ENCODE measurements around the gene ZNF280D.
"Not testable (repeated sequence)": the region's sequence is repeated elsewhere in the genome, so short reads cannot be mapped to it uniquely, and the experiment has no call there.

ZNF280D gene

DNA sequence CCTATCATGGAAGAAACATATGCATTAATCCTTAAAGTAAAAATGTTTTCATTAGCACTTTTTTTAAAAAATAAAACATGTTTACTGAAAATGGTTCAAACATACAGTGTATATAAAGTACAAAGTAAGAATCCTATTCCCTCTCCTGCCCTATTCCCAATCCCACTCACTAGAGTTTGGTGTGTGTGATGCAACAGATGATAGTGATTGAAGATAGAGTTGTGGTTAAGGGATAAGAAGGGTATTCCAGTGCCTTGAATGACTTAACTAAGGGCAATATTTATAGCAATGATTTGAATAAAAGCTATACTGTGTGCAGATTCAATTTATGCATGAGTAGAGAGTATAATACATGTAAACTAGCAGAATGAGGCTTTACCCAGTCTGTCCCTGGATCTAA is 18.1 kb downstream of the ZNF280D start:
- peak; percentile 25 for DNase-seq

DNA sequence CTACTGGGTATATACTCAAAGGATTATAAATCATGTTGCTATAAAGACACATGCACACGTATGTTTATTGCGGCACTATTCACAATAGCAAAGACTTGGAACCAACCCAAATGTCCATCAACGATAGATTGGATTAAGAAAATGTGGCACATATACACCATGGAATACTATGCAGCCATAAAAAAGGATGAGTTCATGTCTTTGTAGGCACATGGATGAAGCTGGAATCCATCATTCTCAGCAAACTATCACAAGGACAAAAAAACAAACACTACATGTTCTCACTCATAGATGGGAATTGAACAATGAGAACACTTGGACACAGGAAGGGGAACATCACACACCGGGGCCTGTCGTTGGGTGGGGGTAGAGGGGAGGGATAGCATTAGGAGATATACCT is 23.8 kb downstream of the ZNF280D start:
- not testable (repeated sequence) for DNase-seq

DNA sequence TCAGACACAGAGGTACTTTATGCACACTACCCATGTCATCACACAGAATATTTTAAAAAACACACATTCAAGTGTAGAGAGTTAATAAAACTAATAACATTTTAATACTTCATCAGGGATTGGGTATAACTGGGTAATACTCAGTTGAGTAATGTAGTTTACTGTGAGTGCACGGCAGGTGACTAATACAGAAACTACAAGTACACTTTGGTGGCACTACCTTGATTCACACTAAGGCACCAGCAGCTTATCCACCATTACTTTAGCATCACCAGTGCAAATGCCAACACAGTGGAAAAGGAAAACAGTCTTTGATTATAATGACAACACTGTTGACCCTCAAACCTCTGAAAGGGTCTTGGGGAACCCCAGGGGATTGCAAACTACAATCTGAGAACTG is 33.6 kb downstream of the ZNF280D start:
- no peak for DNase-seq

DNA sequence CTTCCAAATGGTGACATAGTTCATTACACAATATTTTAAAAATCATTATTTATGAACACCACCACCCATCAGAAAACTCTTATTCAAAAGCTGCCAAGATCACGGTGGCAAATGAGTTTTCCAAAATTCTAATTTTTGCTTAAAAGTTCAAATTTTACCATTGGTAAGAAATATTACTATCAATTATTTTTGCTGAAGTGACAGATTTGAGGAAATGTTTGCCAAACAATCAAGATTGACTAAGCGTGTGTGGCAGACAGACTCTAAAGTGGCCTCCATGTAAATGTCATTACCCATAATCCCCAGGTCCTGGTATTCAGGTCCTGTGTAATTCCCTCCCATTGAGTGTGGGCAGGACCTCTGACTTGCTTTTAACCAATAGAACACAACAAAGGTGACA is 35.0 kb downstream of the ZNF280D start:
- DNase-seq: no peak

DNA sequence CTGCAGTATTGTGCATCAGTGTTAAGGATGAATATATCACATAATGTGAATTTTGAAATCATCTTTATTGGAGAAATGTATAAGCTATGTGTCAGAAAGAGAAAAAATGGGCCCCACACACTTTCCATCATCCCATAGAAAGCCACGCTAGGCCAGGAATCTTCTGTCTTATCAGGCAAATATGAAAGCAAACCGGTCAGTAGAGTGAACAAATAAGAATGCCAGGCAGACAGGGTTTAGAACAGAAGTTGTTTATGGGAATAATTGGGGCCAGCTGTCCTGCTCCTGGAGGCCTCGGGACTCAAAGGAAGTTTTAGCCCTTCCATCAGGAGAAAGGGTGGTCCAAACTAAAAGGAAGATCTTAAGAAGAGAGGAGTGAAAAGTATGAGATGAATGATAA is 39.5 kb downstream of the ZNF280D start:
- peak; percentile 28 for DNase-seq

DNA sequence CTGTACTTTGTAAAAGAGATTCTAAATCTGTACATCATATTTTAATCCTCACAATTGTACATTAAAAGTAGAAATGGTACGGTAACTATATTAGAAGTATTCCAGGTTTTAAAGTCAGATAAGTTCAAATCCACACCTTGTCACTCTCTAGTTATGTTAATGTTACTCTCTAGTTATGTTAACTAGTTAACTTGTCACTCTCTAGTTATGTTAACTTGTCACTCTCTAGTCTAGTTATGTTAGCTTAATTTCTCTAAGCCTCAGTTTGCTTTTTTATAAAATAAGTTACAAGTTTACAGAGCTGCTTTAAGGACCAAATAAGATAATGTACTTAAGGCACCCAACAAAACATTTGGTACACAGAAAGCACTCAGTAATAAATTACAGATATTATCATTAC is 42.6 kb downstream of the ZNF280D start:
- DNase-seq: no peak

DNA sequence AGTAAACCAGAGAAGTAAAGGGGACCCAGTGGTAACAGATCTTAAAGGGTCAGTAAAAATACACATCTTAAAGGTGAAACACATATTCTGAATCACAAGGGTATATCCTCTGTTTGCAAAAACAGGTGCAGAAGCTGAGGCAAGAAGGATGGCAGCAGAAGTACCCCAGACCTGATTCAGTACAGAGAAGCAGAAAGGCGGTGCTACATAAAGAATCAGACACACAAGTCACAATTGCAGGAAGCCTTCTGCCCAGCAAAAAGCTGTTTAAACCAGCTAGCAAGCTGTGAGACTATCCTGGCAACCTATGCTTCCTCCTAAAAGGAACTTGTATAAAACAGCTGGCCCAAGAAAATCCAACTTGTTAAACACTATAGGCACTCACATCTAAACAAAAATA is 49.4 kb downstream of the ZNF280D start:
- DNase-seq: no peak

DNA sequence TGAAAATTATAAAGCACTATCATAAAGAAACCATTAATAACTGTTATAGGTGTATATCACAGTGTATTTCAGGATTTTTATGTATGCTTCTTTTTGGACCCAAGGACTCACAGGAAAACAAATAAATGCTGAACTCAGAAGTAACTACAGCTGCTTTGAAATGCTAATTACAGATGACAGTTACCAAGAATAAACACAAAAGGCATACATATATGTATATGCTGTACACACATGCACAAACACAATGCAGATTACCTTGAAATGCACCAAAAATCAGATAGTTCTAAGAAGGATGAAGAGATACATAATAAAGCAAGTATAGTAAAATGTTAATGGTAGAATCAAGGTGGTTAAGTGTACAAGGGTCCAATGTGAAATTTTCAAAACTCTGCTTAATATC is 52.2 kb downstream of the ZNF280D start:
- no peak for DNase-seq

DNA sequence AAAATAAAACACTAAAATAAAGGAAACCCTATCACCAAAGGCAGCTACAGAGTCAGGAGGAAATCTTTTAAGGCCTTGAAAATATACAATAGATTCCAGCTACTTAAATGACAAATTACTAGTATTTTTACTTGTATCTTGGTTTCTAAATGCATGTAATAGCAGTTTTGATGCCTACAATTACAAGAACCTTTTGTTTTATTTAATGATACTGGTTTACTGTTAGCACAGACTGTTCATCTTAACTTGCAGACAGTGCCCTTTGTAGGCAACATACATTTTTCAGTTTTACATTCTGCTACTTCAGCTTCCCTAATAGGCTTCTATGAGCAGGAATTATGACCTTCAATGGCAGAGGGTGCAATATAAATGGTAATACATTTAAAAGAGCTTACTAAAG is 54.1 kb downstream of the ZNF280D start:
- no peak for DNase-seq

DNA sequence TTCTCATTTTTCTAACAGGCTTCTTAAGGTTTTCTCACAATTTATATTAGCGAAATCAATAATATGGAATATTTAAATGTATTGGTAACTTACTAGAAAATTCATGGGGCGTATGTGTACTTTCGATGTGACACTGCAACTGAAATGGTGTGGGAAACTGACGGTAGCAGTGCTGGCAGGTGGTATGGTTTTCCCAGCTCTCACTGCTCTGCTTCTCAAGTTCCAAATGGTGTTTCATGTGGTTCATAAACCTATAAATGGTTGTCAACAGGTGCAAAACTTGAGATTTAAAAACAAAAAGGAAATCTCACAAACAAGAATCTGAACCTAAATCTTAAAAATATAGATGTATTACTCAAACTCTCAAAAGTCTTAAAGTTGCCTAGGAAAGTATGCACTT is 54.7 kb downstream of the ZNF280D start:
- DNase-seq: no peak

DNA sequence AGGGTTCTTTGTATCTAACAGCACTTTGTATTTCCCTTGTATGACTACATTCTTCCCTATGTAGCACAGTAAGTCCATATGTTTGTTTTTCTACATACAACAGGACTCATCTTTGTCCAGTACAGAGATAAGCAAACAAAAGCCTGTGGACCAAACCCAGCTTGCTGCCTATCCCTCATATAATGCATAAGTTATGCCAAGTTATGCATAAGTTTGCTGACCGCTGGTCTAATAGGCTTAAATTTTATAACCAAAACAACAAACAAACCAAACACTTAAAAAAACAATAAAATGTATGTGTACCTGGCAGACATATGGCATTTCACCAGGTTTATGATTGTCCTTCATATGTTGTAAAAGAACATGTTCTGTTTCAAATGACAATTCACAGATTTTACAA is 56.0 kb downstream of the ZNF280D start:
- no peak for DNase-seq

DNA sequence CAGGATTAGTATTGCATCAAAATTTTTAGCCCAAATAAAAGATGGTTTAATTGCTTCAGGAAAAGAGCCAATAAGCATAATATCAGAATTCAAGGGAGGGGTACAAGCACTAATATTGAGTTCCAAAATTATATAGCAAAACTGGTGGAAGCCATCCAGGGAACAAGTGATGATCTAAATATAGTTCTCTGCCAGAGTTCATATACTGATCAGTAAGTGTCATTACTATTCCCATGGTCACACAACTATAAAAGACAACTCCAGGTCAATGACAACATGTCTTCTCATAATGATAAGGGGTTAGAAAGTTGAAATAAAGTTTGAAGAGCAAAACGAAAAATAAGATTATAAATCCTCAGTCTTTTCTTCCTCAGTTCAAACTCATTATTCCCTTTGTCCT is 57.4 kb downstream of the ZNF280D start:
- no peak for DNase-seq

DNA sequence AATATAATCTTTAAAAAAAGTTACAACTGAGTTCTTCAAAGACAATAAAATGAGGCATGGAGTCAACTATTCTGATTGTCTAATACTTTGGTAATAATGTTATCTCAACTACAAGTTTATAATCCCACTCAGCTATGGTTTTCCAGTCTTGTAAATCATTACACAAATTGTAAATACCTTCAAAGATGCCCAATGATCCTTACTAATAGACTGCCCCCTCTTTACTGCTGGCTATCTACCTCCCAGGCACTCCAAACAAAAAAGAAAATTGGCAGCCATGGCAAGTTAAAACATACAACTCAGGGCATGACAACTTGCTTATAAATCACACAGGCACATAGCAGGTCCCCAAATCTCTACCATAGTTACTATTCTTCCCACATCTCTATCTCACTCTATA is 58.5 kb downstream of the ZNF280D start:
- DNase-seq: no peak

DNA sequence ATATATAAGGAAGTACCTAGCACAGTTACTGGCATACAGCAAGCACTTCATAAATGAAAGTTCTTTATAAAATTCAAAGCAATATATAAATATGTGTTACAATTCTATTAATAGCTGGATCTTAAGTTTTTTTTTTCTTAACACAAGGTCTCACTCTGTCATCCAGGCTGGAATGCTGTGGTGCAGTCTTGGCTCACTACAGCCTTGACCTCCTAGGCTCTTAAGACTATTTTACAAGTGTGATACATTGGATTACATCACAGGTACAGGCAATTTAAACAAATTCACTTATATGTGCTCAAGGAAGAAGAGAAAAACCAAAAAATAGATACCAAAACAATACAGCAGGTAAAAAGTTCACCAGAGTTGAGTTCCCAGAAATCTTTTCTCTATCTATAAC is 60.6 kb downstream of the ZNF280D start:
- peak; percentile 55 for DNase-seq

DNA sequence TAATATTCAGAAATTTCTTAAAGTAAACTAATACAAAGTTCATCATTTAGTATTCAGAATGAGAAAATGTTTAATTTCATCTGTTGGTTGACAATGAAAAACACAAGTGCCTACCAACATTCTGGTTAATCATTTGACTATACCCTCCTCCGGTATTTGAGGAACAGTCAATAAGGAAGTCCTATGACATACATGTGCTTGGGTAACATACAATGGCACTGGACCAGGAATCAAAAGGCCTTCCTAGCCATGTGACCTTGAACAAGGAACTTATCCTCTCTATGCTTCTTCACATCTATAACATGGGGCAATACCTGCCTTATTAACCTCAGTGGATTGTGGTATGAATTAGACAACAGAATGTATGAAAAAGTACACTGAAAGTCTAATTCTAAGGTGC is 65.8 kb downstream of the ZNF280D start:
- no peak for DNase-seq

DNA sequence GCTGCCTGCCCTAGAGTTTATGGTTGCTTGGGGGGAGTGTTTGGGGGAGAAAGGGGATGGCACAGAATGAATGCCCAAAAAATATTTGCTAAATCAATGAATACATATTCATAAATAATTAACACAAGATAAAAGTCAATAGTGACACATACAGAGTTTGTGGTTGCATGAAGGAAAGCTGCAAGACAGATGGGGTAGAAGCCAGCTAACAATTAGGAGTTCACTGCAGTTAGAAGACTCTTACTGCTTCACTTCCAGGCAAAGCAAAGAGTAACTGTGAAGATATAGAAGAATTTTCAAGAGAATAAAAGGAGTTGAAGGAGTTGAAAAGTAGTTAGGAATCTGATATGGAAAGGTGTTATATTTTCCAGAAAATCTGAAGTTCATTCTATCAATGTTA is 72.4 kb downstream of the ZNF280D start:
- DNase-seq: no peak

DNA sequence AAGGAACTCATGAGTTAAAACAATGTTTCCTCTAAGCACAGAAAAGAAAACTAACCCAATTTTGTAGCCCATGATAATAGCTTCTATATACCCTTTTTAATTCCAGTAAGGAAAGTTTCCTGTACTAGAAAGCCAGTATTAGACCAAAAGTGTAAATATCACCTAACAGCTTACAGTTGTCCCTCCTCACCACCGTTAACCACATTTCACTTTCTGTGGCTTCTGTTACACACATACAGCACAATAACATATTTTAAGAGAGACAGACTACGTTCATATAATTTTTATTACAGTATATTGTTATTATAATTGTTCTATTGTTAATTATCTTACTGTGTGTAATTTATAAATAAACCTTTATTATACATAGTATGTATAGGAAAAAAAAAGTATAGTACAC is 74.1 kb downstream of the ZNF280D start:
- no peak for DNase-seq

DNA sequence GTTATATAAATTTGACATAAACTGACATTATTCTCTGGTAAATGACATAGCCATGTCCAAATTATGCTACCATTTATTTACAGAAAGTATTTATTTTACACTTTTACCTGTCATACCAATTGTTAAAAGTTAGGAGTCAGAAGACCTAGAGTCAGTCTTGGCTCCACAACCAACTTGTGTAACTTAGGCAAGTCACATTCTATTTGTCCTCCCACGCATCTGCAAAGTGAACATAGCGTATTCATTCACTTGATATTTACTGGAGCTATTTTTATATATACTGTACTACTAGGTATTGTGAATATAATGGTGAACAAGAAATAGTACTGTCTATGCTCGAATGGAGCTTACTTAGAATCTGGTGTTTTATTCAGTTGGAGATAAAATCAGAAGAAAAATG is 78.7 kb downstream of the ZNF280D start:
- DNase-seq: no peak

DNA sequence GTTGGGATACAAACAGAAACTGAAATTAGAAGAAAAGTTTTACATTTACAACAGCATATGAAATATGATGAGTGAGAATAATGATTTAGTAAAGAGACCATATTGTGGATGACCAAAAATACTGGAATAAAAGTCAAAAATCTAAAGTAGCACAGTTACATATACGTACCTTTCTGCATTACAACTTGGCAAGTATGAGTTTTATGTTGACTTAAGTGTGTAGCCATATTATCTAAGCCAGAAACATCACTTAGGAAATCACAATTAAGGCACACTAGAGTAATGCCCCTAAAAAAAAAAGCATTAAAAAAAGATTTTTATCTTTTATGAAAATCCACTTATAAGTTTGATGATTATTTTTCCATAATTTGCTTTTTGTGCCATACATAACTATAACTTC is 79.1 kb downstream of the ZNF280D start:
- no peak for DNase-seq

DNA sequence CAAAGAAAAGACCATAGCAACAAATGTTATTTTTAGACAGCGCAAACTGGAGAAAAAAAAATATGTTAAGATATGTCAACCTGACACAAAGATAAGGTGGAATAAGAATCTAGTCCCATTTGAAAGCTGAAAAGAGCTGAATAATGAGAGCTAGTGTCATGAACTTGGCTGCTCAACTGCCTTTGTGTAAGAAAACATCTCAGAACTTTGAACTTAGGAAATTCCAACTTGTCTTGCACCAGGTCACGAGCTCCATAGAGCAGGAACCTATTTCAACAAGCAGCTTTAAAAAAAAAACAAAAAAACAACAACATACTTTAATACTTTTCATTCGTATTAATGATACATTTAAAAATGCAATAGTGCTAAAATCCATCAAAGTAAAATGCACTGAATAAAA is 79.5 kb downstream of the ZNF280D start:
- DNase-seq: no peak

DNA sequence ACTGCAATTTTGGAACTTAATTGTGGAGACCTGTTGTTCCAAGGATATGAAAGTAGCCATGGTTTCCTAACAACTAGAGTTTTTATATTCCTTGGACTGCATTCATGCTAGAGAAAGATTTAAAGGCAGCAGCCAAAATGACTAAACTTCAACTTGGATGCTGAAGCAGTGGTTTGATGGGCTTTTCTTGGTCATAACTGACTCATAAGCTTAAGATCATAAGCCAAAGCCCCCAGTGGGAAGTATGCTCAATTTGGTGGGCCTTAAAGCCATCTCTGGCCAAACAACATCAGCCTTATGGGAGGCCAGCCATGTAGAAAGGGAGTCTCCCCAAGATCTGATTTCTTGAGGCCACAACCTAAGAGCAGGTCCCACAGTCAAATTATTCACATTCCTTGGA is 80.2 kb downstream of the ZNF280D start:
- DNase-seq: no peak

DNA sequence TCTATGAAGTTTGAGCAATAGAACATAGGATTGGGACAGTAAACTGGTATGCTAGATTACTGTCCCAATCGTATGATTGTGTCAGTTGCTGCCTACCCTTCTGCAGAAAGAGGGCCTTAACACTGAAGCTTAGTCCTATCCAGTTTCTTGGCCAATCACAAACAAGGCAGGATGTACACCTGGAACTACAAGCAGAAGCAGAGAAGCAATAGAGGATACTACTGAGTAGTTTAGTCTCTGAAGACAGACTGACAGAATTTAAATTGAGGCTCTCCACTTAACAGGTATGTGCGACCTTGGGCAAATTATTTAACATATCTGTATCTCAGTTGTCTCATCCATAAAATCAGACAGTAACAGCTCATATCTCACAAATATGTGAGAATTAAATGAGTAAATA is 85.0 kb downstream of the ZNF280D start:
- no peak for DNase-seq

DNA sequence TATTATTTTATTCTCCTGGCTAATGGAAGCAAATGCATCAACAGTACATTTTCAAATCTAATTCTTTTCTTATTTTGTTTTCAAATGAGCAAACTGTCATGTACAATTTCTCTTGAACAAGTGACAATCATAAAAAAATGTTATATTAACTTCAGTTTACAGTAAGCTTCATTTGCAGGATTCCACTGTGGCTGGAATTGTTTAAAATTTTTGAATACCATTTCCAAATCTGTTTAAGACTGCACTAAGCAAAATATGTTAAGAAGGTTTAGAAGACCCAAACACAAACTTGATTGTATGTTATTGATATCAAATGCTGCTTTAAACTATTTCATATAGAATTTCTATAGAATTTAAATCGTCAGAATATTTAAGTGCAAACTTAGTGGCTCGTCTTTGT is 92.8 kb downstream of the ZNF280D start:
- DNase-seq: no peak

DNA sequence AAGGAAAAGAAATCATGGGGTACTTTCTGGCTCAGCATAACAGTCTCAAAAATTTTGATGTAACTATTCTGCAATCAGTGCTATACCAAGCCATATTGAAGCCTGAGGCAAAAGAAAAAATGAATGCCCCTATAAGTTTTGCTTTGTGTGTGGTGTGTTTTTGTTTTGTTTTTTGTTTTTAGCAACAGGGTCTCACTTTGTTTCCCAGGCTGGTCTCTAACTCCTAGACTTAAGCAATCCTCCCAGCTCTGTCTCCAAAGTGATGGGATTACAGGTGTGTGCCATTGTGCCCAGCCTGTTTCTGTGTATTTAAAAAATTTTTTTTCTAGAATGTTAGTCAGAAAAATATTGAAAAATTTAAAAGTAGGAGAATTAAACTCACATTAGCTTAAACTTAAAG is 93.2 kb downstream of the ZNF280D start:
- no peak for DNase-seq

DNA sequence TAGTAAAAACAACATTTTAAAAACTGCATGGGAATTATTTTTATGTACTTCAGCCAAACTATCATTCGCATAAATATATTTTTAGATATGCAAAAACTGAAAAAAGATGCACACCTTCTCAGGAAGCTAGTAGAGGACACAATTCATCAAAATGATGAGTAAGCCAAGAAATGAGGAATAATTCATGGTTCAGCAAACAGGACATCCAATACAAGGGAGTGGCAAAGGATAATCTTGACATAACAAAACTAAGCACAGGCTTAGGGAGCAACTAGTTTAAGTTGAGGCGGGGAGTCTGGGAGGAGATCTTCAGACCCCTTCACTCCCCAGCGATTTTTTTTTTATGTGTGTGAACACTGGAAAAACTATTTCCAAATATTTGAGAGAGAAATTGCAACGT is 93.7 kb downstream of the ZNF280D start:
- no peak for DNase-seq

DNA sequence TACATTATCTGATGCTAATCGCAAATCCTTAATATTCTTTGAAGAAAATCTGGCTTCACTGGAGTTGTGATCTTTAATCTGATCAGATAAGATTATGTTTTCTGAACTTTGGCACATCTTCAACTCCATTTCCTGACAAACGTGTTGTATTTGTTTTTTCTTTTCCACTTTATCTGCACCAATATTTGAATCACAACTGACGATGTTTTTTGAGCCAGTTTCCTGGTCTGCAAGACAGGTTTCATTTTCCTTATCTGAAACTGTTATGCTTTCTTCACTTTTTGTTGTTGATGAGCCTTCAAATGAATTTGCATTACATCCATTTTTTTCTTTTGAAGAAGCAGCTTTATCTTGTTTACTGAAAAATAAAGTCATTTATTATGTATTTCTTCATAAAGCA is 101.5 kb downstream of the ZNF280D start:
- no peak for DNase-seq

Measured in fibroblast of skin of right biceps (primary cell).